HL-60/S4 treated with phorbol 12-myristate 13-acetate at 8.2 ng/mL for 4 days and 3 days (cell line): ENCODE results near the gene WDR45.
"Not testable (repeated sequence)": the region's sequence is repeated elsewhere in the genome, so short reads cannot be mapped to it uniquely, and the experiment has no call there.

Experiments used
- in situ Hi-C: fragments of 300-500 bp; cut with MboI; formaldehyde crosslinking; loops from 2 replicates; pipeline ENCODE4 v1.15.0; 2022; ENCODE audit warnings: low sequenced_read_pairs

Gene WDR45

GRCh38 chrX:49079489-49080428, at the start of gene WDR45:
TSS of gene WDR45 (minus strand) at chrX:49079887. CDS start at chrX:49078095, 1,792 bp downstream.
- in situ Hi-C loops: no loop called here

GRCh38 chrX:49129427-49129826, 49.7 kb upstream of the WDR45 start:
- in situ Hi-C loops: no loop called here

GRCh38 chrX:49127742-49128258, 48.1 kb upstream of the WDR45 start:
- in situ Hi-C loops: not testable (repeated sequence)

- in situ Hi-C loops: no loop called here
These were observed 42.8 kb upstream of the WDR45 start for GRCh38 chrX:49122499-49122898.

GRCh38 chrX:49120091-49120490, 40.4 kb upstream of the WDR45 start:
- in situ Hi-C loops: no loop called here

- in situ Hi-C loops: no loop called here
These were observed 37.9 kb upstream of the WDR45 start for GRCh38 chrX:49117581-49117980.

- in situ Hi-C loops: no loop called here
These were observed 37.0 kb upstream of the WDR45 start for GRCh38 chrX:49116716-49117115.

- in situ Hi-C loops: no loop called here
These were observed 36.4 kb upstream of the WDR45 start for GRCh38 chrX:49116076-49116475.

- in situ Hi-C loops: no loop called here
These were observed 32.1 kb upstream of the WDR45 start for GRCh38 chrX:49111791-49112190.

GRCh38 chrX:49110417-49110816, 30.7 kb upstream of the WDR45 start:
- in situ Hi-C loops: no loop called here

- in situ Hi-C loops: no loop called here
These were observed 29.0 kb upstream of the WDR45 start for GRCh38 chrX:49108641-49109040.

GRCh38 chrX:49106930-49107329, 27.2 kb upstream of the WDR45 start:
- in situ Hi-C loops: no loop called here

- in situ Hi-C loops: no loop called here
These were observed 26.6 kb upstream of the WDR45 start for GRCh38 chrX:49106296-49106695.

- in situ Hi-C loops: no loop called here
These were observed 23.9 kb upstream of the WDR45 start for GRCh38 chrX:49103637-49104036.

GRCh38 chrX:49102190-49102589, 22.5 kb upstream of the WDR45 start:
- in situ Hi-C loops: no loop called here

GRCh38 chrX:49101629-49101984, 21.9 kb upstream of the WDR45 start:
- in situ Hi-C loops: no loop called here

- in situ Hi-C loops: no loop called here
These were observed 21.3 kb upstream of the WDR45 start for GRCh38 chrX:49100704-49101628.

GRCh38 chrX:49096419-49096818, 16.7 kb upstream of the WDR45 start:
- in situ Hi-C loops: no loop called here

GRCh38 chrX:49089553-49089952, 9.9 kb upstream of the WDR45 start:
- in situ Hi-C loops: no loop called here

- in situ Hi-C loops: no loop called here
These were observed 2.7 kb upstream of the WDR45 start for GRCh38 chrX:49082271-49082871.

- in situ Hi-C loops: no loop called here
These were observed 1.7 kb downstream of the WDR45 start for GRCh38 chrX:49077941-49078340.
